ENCODE measurements around the gene EEA1.

The EEA1 gene

GRCh38 chr12:92938018-92938417, 8.9 kb upstream of the EEA1 start:
- DNase-seq (ENCODE audit: low read depth), result no peak

DNA sequence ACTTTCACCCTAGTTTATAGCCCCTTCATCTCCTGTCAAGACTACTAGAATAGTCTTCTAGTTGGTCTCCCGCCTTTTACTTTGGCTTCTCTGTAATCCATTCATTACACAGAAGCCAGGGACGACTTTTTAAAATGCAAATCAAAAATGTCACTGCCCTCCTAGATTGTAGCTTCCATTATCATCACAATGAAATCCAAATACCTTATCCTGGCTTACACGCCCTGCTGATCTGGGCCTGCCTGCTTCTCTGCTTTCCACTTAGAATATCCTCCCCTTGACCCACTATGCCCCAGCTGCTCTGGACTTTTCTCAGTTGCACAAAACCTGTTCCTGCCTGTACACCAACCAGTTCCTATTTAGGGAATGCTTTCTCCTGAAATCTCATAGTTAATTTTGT, 4.5 kb upstream of the EEA1 start:
- no peak for DNase-seq (ENCODE audit: low read depth)

DNA sequence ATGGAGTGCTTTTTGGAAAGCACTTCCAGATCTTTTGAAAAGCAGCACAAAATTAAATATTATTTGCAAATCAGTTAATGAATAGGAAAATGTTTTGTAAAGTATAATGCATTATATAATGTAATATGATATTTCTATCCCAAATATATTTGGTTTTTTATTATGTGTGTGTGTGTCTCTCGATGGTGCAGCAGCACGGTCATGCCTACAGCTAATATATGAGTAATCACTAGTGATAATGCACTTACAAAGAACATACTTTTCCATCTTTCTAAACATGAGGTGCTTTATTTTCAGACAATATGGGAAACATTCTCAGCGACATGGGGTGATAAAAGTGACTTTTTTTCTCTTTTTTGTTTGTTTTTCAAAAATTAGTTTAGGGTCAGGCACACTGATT, 1.3 kb upstream of the EEA1 start:
- no peak for DNase-seq (ENCODE audit: low read depth)

DNA sequence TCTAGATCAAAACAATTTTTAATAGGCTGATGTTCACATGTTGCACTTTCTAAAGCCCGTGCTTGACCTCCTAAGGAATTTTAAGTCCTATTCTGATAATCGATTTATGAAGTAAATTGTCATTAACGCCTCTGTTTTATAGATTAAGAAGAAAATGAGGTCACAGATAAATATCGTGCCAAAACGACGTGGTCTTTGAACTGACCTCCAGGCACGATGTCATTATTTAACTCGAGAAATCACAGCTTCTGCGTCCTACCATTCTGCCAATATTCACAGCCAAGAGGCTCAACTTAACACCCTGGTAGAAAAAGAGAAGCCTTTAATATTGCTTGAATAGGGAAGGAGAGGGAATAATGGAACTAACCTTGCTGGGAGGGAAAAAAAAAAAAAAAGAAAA, 888 bp upstream of the EEA1 start:
- DNase-seq (ENCODE audit: low read depth), result no peak

DNA sequence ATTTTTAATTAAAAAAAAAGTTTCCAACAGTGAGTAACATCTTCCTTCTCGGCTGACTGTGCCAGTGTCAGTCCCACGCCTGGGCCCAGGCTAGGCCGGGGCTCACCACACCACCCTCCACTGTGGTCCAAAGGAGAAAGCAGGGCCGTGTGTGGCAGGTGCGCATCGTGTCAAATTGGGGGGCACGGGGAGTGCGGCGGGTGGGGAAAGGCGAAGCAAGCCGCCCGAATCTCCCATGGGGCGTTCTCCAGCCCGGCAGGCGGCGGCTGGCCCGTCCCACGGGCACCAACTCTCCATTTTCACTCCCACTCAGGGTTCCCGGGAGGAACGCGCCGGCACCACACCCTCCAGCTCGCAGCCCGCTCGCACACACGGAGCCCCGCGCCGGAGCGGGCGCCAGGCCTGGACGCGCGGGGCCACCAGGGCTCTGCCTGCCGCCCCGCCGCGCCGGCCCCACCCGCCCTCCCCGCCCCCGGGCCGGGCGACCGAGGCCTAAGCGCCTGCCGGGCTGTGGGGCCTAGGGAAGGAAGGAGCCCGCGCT, 604 bp downstream of the EEA1 start:
- no peak for DNase-seq (ENCODE audit: low read depth)

DNA sequence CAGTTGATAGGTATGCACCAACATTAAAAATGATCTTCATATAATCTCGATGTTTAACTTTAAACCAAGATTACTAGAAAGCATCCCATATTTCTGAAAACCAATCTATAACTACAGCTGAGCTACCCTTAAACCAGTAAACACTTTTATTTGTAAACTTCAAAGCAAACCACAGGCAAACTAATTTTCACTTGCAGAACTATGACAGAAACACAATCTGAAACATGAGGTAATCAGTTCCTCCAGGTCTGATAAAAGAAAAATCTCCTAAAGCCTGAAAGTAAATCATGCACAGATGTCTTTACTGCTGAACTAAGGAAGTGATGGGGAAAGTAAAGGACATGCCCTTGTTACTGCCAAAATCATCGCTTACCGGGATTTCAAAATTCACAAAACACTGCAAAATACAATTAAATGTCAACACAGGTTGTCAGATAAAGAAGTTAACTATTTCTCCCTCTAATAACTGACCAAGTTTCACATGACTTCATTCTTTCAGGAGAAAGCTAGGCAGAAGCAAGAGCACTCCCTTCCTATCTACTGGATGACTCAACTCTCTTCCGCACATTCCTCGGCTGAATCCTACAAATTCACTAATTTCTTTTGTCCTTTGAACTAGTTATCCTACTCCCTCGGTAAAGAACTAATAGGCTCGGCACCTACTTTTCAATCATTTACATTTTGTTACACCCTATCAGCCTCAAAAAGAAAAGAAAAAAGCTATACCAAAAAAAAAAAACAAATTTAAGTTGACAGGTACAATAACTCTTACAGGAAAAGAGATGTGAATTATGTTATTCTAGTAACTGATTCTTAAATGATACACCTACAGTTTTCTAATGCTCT, 1.4 kb downstream of the EEA1 start:
- peak; percentile 52 for DNase-seq (ENCODE audit: low read depth)

GRCh38 chr12:92927055-92927435, 2.0 kb downstream of the EEA1 start:
- peak; percentile 91 for DNase-seq (ENCODE audit: low read depth)

GRCh38 chr12:92926549-92926948, 2.5 kb downstream of the EEA1 start:
- DNase-seq (ENCODE audit: low read depth), result no peak

GRCh38 chr12:92921877-92922276, 7.2 kb downstream of the EEA1 start:
- DNase-seq (ENCODE audit: low read depth), result no peak

DNA sequence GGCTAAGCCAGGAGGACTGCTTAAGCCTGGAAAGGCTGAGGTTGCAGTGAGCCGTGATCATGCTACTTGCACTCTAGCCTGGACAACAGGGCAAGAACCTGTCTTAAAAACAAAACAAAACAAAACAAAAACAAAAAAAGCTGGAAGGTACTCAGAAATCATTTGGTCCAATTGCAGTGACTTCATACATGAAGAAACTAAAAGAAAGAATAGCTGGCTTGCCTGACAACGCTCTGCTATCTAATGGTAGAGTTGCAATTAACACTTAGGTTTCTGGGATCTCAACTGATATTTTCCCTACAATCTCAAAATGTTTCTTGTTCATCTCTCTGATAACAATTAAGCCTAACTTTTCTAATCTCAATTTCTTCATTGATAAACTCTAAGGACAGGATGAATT, 13.7 kb downstream of the EEA1 start:
- DNase-seq (ENCODE audit: low read depth), result no peak

- DNase-seq (ENCODE audit: low read depth), result no peak
Measured at GRCh38 chr12:92914170-92914569, 14.9 kb downstream of the EEA1 start.

DNA sequence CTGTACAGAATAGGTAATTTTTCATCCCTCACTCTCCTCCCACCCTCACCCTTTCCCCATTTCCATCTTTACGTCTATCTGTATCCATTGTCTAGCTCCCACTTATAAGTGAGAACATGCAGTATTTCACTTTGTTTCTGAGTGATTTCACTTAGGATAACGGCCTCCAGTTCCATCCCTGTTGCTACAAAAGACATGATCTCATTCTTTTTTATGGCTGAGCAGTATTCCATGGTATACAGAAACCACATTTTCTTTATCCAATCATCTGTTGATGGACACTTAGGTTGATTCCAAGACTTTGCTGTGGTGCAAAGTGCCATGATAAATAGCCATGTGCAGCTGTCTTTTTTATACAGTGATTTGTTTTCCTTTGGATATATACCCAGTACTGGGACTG, 16.4 kb downstream of the EEA1 start:
- DNase-seq (ENCODE audit: low read depth), result no peak

DNA sequence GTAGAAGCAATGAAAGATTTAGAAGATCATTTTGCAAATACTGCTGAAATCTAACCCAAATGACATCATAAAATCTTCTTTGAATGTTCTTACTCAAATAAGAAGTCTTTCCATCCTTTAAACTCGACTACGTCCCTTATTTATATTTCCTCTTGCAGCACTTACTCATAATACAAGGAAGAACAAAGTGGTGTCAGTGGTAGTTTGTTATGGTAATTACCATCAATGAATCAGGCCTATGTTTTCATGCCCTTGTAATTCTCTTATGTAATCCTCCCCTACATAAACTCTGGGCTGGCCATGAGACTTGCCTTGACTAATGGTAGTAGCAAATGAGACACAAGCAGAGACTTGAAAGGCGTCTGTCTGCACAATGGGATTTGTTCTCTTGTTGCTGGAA, 17.0 kb downstream of the EEA1 start:
- no peak for DNase-seq (ENCODE audit: low read depth)

DNA sequence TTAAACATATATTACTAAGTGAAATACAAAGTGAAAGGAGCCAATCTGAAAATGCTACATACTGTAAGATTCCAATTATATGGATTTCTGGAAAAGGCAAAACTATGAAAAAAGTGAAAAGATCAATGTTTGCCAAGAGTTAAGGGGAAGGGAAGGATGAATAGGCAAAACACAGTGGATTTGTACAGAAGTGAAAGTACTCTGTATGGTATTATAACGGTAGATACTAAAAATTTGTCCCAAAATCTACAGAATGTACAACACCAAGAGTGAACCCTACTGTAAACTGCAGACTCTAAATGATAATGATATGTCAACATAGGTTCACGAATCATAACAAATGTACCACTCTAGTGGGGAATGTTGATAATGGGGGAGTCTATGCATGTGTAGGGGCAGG, 17.8 kb downstream of the EEA1 start:
- no peak for DNase-seq (ENCODE audit: low read depth)

DNA sequence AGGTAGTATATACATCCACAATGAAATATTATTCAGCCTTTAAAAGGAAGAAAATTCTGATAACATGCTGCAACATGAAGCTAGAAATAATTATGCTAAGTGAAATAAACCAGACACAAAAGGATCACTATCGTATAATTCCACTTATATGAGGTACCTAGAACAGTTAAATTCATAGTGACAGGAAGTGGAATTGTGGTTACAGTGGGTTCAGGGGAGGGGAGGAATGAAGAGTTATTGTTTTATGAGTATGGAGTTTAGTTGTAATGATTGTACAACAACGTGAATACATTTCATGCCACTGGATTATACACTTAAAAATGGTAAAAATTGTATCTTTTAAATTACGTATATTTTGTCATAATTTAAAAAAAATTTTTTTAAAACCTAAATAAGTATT, 21.0 kb downstream of the EEA1 start:
- no peak for DNase-seq (ENCODE audit: low read depth)

DNA sequence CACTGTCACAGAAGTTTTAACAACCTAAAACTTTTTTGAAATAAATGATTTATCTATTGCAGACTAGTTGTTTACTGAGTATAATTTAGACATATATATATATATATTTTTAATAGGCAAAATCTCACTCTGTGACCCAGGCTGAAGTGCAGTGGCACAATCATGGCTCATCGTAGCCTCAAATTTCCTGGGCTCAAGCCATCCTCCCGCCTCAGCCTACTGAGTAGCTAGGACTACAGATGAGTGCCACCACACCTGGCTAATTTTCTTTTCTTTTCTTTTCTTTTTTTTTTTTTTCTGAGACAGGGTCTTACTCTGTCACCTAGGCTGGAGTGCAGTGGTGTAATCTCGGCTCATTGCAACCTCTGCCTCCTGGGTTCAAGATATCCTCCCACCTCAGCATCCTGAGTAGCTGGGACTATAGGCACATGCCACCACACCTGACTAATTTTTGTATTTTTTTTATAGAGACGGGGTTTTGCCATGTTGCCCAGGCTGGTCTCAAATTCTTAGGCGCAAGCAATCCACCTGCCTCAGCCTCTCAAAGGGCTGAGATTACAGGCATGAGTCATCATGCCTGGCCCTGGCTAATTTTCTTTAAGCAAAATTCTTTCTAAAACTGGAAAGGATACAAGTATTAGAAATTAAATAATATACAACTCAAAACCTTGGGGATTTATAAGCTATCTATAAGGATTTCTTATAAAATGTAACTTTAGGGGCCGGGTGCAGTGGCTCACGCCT, 23.1 kb downstream of the EEA1 start:
- DNase-seq (ENCODE audit: low read depth), result no peak

GRCh38 chr12:92905258-92905810, 23.8 kb downstream of the EEA1 start:
- no peak for DNase-seq (ENCODE audit: low read depth)

GRCh38 chr12:92900941-92901340, 28.2 kb downstream of the EEA1 start:
- DNase-seq (ENCODE audit: low read depth), result no peak

GRCh38 chr12:92899386-92900001, 29.6 kb downstream of the EEA1 start:
- peak; percentile 98 for DNase-seq (ENCODE audit: low read depth)

DNA sequence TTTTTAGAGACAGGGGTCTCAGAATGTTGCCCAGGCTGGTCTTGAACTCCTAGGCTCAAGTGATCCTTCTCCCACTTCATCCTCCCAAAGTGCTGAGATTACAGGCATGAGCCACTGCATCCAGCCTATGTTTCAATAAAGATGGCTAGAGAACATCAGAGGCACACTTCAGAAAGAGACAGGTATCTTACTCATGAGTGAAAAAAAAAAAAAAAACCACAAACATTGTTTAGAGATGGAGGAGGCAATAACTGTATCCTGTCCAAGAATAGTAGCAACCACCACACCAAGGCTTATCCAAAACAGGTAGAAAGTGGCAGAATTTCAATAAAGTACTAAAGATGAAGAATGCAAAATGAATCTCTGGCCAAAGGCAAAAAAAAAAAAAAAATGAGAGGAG, 30.3 kb downstream of the EEA1 start:
- no peak for DNase-seq (ENCODE audit: low read depth)

- no peak for DNase-seq (ENCODE audit: low read depth)
Measured at GRCh38 chr12:92897844-92898243, 31.3 kb downstream of the EEA1 start.

- DNase-seq (ENCODE audit: low read depth), result no peak
Measured at GRCh38 chr12:92890601-92891106, 38.4 kb downstream of the EEA1 start.
